ENCODE measurements around the gene LAMC3.
"Not testable (repeated sequence)": the region's sequence is repeated elsewhere in the genome, so short reads cannot be mapped to it uniquely, and the experiment has no call there.

LAMC3 gene

DNA sequence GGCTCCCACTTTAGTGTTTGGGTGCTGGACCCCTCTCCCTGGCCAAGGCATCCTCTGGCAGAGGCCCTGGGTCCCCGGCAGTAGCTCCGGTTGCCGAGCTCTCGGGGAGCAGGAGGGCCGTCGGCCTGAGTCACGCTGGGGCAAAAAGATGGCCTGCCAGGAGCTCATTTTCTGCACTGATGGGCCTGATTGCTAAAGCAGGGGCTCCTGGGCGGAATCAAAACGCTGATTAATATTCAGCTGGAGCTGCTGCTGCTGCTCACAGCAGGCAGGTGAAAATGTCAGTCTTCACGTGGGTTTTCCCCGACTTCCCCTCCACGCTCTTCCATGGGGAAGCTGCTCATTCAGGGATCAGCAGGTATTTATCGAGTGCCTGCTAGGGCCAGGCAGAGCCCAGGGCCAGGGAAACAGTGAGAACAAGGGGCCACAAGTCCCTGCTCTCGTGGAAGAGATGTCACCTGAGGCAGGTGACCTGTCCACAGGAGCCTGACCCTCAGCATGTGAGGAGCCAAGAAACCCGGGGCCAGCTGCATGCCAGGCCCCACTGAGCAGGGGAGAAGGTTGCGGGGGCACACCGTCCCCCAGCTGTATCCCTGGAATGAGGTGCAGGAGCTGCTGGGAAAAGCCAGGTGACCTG lies 22.1 kb downstream of the LAMC3 start:
- no peak for TF ChIP-seq CTCF (IDR thresholded peaks at IDR 0.05; ENCODE audit: insufficient read depth, low read length, poor library complexity, severe bottlenecking)
- no peak overlapping the region for H3K4me3 ChIP-seq (replicated peaks; ENCODE audit: low read depth, low read length)
- no peaks in the 10 kb centered on the region for H3K36me3 ChIP-seq (ENCODE audit: control insufficient read depth, insufficient read depth, low read length)
- no peaks in the 10 kb centered on the region for H3K27me3 ChIP-seq (replicated peaks; ENCODE audit: control insufficient read depth, insufficient read depth, low read length)
- DNase-seq (ENCODE audit: extremely low read depth, insufficient read length), result no peak

GRCh38 chr9:131031642-131032005 lies 22.6 kb downstream of the LAMC3 start:
- no peak overlapping the region for H3K4me3 ChIP-seq (replicated peaks; ENCODE audit: low read depth, low read length)
- DNase-seq (ENCODE audit: extremely low read depth, insufficient read length), result no peak
- no peaks in the 10 kb centered on the region for H3K36me3 ChIP-seq (ENCODE audit: control insufficient read depth, insufficient read depth, low read length)
- TF ChIP-seq CTCF (IDR thresholded peaks at IDR 0.05; ENCODE audit: insufficient read depth, low read length, poor library complexity, severe bottlenecking), result no peak
- no peaks in the 10 kb centered on the region for H3K27me3 ChIP-seq (replicated peaks; ENCODE audit: control insufficient read depth, insufficient read depth, low read length)

DNA sequence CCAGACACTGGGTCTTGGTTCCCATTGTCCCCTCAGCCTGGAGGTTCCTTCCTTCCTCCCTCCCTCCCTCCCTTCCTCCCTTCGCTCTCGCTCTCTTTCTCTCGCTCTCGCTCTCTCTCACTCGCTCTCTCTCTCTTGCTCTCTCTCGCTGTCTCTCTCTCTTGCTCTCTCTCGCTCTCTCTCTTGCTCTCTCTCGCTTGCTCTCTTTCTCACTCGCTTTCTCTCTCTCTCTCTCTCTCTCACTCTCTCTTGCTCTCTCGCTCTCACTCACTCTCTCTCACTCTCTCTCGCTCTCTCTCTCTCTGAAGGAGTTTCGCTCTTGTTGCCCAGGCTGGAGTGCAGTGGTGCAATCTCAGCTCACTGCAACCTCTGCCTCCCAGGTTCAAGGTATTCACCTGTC lies 23.4 kb downstream of the LAMC3 start:
- Histone ChIP-seq H3K36me3 (ENCODE audit: control insufficient read depth, insufficient read depth, low read length) (no peaks in the 10 kb centered on the region), H3K4me3 (replicated peaks; ENCODE audit: low read depth, low read length) (no peak overlapping the region), H3K27me3 (replicated peaks; ENCODE audit: control insufficient read depth, insufficient read depth, low read length) (no peaks in the 10 kb centered on the region)
- DNase-seq (ENCODE audit: extremely low read depth, insufficient read length), result no peak
- no peak for TF ChIP-seq CTCF (IDR thresholded peaks at IDR 0.05; ENCODE audit: insufficient read depth, low read length, poor library complexity, severe bottlenecking)

- Histone ChIP-seq H3K4me3 (replicated peaks; ENCODE audit: low read depth, low read length) (no peak overlapping the region), H3K27me3 (replicated peaks; ENCODE audit: control insufficient read depth, insufficient read depth, low read length) (no peaks in the 10 kb centered on the region), H3K36me3 (ENCODE audit: control insufficient read depth, insufficient read depth, low read length) (no peaks in the 10 kb centered on the region)
- DNase-seq (ENCODE audit: extremely low read depth, insufficient read length), result no peak
- no peak for TF ChIP-seq CTCF (IDR thresholded peaks at IDR 0.05; ENCODE audit: insufficient read depth, low read length, poor library complexity, severe bottlenecking)
Measured at GRCh38 chr9:131033269-131034224, 24.6 kb downstream of the LAMC3 start.

- no peak for DNase-seq (ENCODE audit: extremely low read depth, insufficient read length)
- TF ChIP-seq CTCF (IDR thresholded peaks at IDR 0.05; ENCODE audit: insufficient read depth, low read length, poor library complexity, severe bottlenecking), result no peak
- Histone ChIP-seq H3K4me3 (replicated peaks; ENCODE audit: low read depth, low read length) (no peak overlapping the region), H3K27me3 (replicated peaks; ENCODE audit: control insufficient read depth, insufficient read depth, low read length) (no peaks in the 10 kb centered on the region), H3K36me3 (ENCODE audit: control insufficient read depth, insufficient read depth, low read length) (no peaks in the 10 kb centered on the region)
Measured at GRCh38 chr9:131034268-131034667, 25.3 kb downstream of the LAMC3 start.

DNA sequence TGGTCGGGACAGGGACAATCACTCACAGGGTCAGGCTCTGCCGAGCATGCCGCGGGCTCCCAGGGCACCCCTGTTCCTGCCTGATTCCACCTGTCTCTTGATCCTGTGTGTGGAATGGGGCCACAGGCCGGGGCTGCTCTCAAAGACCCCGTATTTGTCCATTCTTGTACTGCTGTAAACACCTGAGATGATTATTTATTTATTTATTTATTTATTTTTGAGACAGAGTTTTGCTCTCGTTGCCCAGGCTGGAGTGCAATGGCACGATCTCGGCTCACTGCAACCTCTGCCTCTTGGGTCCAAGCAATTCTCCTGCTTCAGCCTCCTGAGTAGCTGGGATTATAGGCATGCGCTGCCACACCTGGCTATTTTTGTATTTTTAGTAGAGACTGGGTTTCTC lies 25.8 kb downstream of the LAMC3 start:
- not testable (repeated sequence) for DNase-seq (ENCODE audit: extremely low read depth, insufficient read length); H3K4me3 ChIP-seq (replicated peaks; ENCODE audit: low read depth, low read length); H3K36me3 ChIP-seq (ENCODE audit: control insufficient read depth, insufficient read depth, low read length); H3K27me3 ChIP-seq (replicated peaks; ENCODE audit: control insufficient read depth, insufficient read depth, low read length)

Data from GM06990 (cell line).